OCI-LY7 (cell line): ENCODE data around the gene WDR26. TPM values are rescaled to one million over a fixed set of nuclear protein-coding genes. Genes with fewer than 3 reads are reported as not detected.

Experiments
- BruUV-seq: library from RNA; stranded (reverse); fragments of 400-500 nt; replicated peaks from 2 replicates; lab custom pipeline; 2021; lab: Mats Ljungman, UMichigan
- CTCF ChIA-PET: fragments of 300-600 bp; sonication (Branson Sonifier 250); formaldehyde crosslinking; loops from one replicate; lab custom pipeline; 2022; ENCODE audit warnings: antibody characterized with exemption; ENCODE audit not compliant: unreplicated experiment; lab: Charles Lee
- POLR2A ChIA-PET: fragments of 300-600 bp; sonication (Branson Sonifier 250); formaldehyde crosslinking; loops from one replicate; lab custom pipeline; 2022; ENCODE audit warnings: antibody characterized with exemption; lab: Charles Lee
- DNase-seq: peaks from one replicate; pipeline ENCODE4 v3.0.0-alpha.2; 2015; ENCODE audit warnings: low spot score
- H2AFZ ChIP-seq: fragments of 200-600 bp; sonication (generic), shearing (Covaris generic); 2 replicates; pipeline ENCODE4 v1.6.1; 2014; ENCODE audit warnings: mild to moderate bottlenecking, antibody characterized with exemption, low read length, moderate library complexity
- H3K27ac ChIP-seq: fragments of 200-600 bp; sonication (generic); 2 replicates; pipeline ENCODE4 v1.5.1; 2014; ENCODE audit warnings: mixed run types, low read depth, mild to moderate bottlenecking, moderate library complexity, low read length, inconsistent platforms; ENCODE audit not compliant: poor library complexity, severe bottlenecking
- H3K36me3 ChIP-seq: fragments of 200-600 bp; sonication (generic); 2 replicates; pipeline ENCODE4 v1.6.1; 2014; ENCODE audit warnings: mild to moderate bottlenecking, antibody characterized with exemption, low read length, moderate library complexity, mixed read lengths; ENCODE audit not compliant: insufficient read depth
- H3K4me1 ChIP-seq: fragments of 200-600 bp; sonication (generic); 2 replicates; pipeline ENCODE4 v1.5.1; 2014; ENCODE audit warnings: mild to moderate bottlenecking, low read length; ENCODE audit not compliant: insufficient read depth, poor library complexity, severe bottlenecking
- H3K4me2 ChIP-seq: fragments of 200-600 bp; sonication (generic); 2 replicates; pipeline ENCODE4 v1.6.1; 2014; ENCODE audit warnings: mild to moderate bottlenecking, low read length
- H3K4me3 ChIP-seq: fragments of 200-600 bp; sonication (generic); 2 replicates; pipeline ENCODE4 v1.5.1; 2014; ENCODE audit warnings: mild to moderate bottlenecking, low read depth, low read length; ENCODE audit not compliant: poor library complexity, severe bottlenecking
- H3K79me2 ChIP-seq: fragments of 200-600 bp; sonication (generic); 2 replicates; pipeline ENCODE4 v1.6.1; 2016; ENCODE audit warnings: low read depth, mild to moderate bottlenecking, low read length, moderate library complexity, mixed read lengths; ENCODE audit not compliant: insufficient read depth
- H3K9me2 ChIP-seq: fragments of 200-600 bp; sonication (generic); 2 replicates; pipeline ENCODE4 v1.6.1; 2016; ENCODE audit warnings: mild to moderate bottlenecking, low read length, mixed read lengths; ENCODE audit not compliant: insufficient read depth
- H3K9me3 ChIP-seq: fragments of 200-600 bp; sonication (generic); 2 replicates; pipeline ENCODE4 v1.6.1; 2014; ENCODE audit warnings: mild to moderate bottlenecking, mixed run types, low read length, mixed read lengths
- H4K20me1 ChIP-seq: fragments of 200-600 bp; sonication (generic); 2 replicates; pipeline ENCODE4 v1.6.1; 2014; ENCODE audit warnings: mild to moderate bottlenecking, antibody characterized with exemption, low read length, moderate library complexity, mixed read lengths; ENCODE audit not compliant: insufficient read depth
- EZH2phosphoT487 ChIP-seq: fragments of 200-600 bp; sonication (generic); IDR thresholded peaks from 2 replicates; pipeline ENCODE4 v1.6.1; 2018; ENCODE audit warnings: low read depth, borderline replicate concordance, mild to moderate bottlenecking, mixed run types, antibody characterized with exemption, low read length, moderate library complexity, mixed read lengths
- intact Hi-C: fragments of 100-400 bp; cut with micrococcal nuclease; formaldehyde crosslinking; loops from one replicate; pipeline ENCODE4 v1.10.0; 2022; ENCODE audit not compliant: unreplicated experiment
- total RNA-seq, 2 experiments: library from RNA; depleted of rRNA in 1 of 2; stranded (reverse); fragments of >200 nt in 1 of 2; shearing (Covaris generic) in 1 of 2; gene quantifications; 2 replicates each; pipeline ENCODE4 v1.2.3, GENCODE V29; 2014 to 2022
- TF ChIP-seq, protein P1 (sequence below): fragments of 200-600 bp; sonication (generic); conservative IDR thresholded peaks from 2 replicates; pipeline ENCODE4 v1.5.1; 2014; ENCODE audit warnings: mild to moderate bottlenecking, antibody characterized with exemption, low read length, moderate library complexity, mixed read lengths

The WDR26 gene
- total RNA-seq, 2 experiments from 2014 or later: 32.0 to 77.5 TPM

DNA sequence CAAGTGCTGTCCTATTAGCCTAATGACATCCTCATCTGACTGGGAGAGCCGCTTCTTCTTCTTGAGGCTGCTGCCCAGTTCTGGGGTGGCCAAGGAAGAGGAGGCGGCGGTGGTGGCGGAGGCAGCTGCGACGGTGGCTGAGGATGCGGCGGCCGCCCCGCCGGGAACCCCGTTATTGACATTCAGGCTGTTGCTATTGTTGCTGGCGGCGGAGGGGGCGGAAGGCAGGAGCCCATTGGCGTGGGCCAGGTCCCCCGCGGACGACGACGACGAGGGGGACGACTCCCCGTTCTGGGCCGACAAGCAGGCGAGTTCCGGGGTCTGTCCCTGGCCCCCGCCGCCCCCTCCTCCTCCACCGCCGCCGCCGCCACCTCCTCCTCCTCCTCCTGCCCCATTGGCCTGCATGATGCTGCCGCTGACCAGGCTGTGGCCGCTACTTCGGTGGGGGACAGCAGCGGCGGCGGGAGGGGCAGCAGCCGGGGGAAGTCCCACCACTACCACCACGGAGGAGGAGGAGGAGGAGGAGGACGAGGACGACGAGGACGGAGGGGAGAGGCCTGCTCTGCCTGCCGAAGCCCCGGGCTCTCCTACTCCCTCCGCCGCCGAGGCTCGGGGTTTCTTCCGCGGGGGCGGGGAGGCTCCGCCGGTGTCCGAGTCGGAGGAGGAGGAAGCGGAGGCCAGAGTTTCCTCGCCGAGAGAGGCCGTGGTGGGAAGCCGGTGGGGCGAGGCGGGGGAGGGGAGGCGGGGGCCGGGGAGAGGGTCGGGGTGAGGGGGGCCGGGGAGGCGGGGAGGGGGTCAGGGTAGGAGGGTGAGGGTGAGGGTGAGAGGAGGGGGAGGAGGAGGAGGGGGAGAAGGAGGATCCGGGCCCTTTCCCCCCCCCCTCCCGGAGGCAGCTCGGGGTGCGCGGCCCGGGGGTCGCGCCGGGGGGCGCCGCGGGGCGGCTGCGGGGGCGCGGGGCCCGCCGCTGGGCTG lies 610 bp downstream of the WDR26 start:
- H3K4me2 ChIP-seq: peak overlapping the region; percentile 95
- peaks cover 54% of the 10 kb centered on the region for H3K4me1 ChIP-seq
- BruUV-seq: no TSS peak
- ChIA-PET POLR2A (interaction anchor here (0.6 to 3.7 kb wide), 4 partner anchors 9 to 297 kb away, joined by 4 to 16 read pairs (median 4); no protein-coding TSS in a partner anchor), CTCF (no interaction called here)
- peak overlapping the region; percentile 35 for H3K27ac ChIP-seq
- H4K20me1 ChIP-seq: peaks cover 20% of the 10 kb centered on the region
- H3K9me2 ChIP-seq: no peaks in the 10 kb centered on the region
- no peaks in the 10 kb centered on the region for H3K9me3 ChIP-seq
- peaks cover 69% of the 10 kb centered on the region for H3K79me2 ChIP-seq
- H3K36me3 ChIP-seq: peaks cover 32% of the 10 kb centered on the region
- intact Hi-C loops: loop anchor here (5.0 to 10.0 kb wide), 4 partner anchors 77 to 991 kb away; partner anchors contain the start of genes CNIH4, DEGS1, LBR and TP53BP2
- no peak overlapping the region for H2AFZ ChIP-seq
- peak; percentile 58 for DNase-seq
- H3K4me3 ChIP-seq: peak overlapping the region; percentile 75
- TF ChIP-seq, protein P1, sequence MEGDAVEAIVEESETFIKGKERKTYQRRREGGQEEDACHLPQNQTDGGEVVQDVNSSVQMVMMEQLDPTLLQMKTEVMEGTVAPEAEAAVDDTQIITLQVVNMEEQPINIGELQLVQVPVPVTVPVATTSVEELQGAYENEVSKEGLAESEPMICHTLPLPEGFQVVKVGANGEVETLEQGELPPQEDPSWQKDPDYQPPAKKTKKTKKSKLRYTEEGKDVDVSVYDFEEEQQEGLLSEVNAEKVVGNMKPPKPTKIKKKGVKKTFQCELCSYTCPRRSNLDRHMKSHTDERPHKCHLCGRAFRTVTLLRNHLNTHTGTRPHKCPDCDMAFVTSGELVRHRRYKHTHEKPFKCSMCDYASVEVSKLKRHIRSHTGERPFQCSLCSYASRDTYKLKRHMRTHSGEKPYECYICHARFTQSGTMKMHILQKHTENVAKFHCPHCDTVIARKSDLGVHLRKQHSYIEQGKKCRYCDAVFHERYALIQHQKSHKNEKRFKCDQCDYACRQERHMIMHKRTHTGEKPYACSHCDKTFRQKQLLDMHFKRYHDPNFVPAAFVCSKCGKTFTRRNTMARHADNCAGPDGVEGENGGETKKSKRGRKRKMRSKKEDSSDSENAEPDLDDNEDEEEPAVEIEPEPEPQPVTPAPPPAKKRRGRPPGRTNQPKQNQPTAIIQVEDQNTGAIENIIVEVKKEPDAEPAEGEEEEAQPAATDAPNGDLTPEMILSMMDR: no peak
- no peak for TF ChIP-seq EZH2phosphoT487

DNA sequence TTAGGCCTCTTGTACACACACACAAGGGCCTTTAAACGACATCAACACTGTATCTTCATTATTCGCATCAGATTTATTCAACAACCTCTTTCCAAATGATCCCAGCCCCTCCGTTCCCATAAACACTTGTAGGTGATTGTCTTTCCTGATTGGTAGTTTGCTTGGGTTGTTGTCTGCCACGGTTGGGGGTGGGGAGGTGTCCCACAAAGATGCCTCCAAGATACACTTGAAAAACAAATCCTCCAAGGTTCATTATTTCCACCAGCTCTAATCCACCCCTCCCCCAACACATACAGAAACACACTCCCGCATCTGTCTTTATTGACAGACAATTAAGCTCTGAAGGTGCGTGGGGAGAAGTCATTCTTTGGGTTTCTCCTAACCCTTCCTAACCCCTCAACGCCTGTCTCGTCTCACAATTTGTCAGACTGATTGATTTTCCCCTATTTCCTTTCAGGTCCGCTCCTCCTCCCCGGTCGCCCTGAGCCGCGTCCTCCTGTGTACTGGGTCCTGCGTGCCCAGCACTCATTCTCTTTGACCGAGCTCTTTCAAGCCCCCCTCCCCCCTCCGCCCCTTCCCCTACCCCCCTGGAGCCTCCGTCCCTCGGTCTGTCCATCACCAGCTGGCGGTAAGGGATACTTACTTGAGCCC lies 1.4 kb downstream of the WDR26 start:
- Histone ChIP-seq H3K9me3 (no peaks in the 10 kb centered on the region), H3K36me3 (peaks cover 39% of the 10 kb centered on the region), H3K4me2 (peak overlapping the region; percentile 95), H3K9me2 (no peaks in the 10 kb centered on the region), H4K20me1 (peaks cover 20% of the 10 kb centered on the region), H3K4me1 (peaks cover 54% of the 10 kb centered on the region), H2AFZ (no peak overlapping the region), H3K79me2 (peaks cover 77% of the 10 kb centered on the region), H3K27ac (peak overlapping the region; percentile 19), H3K4me3 (peak overlapping the region; percentile 75)
- BruUV-seq: no TSS peak
- TF ChIP-seq, protein P1: no peak
- TF ChIP-seq EZH2phosphoT487: no peak
- ChIA-PET POLR2A (interaction anchor here (0.5 to 3.7 kb wide), 8 partner anchors 8 to 448 kb away, joined by 3 to 16 read pairs (median 4); no protein-coding TSS in a partner anchor), CTCF (no interaction called here)
- DNase-seq: peak; percentile 13
- intact Hi-C loops: loop anchor here (5.0 to 10.0 kb wide), 4 partner anchors 76 to 992 kb away; partner anchors contain the start of genes CNIH4, DEGS1, LBR and TP53BP2
